Measurements from ENCODE around the gene AQP12A.

- TF ChIP-seq POLR2A (IDR thresholded peaks at IDR 0.05; ENCODE audit: low read length), result no peak
- TF ChIP-seq GATA1 (IDR thresholded peaks at IDR 0.05; ENCODE audit: low read depth, low read length), result no peak
Measured at GRCh38 chr2:240727439-240727838, 35.8 kb downstream of the AQP12A start.
